HPDE6-E6E7 (cell line): ENCODE results near the gene HDC.

Experiments
- DNase-seq: peaks from one replicate; pipeline ENCODE4 v3.0.0; 2011; ENCODE audit warnings: missing footprints; ENCODE audit errors: extremely low spot score

HDC gene, protein sequence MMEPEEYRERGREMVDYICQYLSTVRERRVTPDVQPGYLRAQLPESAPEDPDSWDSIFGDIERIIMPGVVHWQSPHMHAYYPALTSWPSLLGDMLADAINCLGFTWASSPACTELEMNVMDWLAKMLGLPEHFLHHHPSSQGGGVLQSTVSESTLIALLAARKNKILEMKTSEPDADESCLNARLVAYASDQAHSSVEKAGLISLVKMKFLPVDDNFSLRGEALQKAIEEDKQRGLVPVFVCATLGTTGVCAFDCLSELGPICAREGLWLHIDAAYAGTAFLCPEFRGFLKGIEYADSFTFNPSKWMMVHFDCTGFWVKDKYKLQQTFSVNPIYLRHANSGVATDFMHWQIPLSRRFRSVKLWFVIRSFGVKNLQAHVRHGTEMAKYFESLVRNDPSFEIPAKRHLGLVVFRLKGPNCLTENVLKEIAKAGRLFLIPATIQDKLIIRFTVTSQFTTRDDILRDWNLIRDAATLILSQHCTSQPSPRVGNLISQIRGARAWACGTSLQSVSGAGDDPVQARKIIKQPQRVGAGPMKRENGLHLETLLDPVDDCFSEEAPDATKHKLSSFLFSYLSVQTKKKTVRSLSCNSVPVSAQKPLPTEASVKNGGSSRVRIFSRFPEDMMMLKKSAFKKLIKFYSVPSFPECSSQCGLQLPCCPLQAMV

DNA sequence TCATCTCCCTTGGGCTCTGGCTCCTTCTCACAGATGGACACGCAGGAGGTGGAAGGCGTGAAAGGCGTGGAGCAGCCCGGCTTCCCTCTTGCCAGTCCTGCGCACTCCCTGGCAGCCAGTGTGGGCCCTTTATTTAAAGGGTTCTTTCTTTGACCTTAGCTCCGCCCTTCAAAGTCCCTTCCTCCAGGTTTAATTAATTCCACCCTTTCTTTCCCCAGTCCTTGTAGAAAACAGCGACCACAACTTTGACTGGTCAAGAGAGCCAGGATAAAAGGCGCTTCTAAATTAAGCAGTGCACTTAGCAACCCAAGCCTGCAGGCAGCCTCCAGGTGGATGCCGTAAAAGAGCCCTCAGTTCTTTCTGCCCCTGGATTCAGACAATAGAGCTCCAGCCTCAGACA, at the start of gene HDC:
TSS of gene HDC (minus strand) at position 107 of the 400 bp plus-strand sequence. CDS start at position 4, 103 bp downstream.
- DNase-seq, result no peak

DNA sequence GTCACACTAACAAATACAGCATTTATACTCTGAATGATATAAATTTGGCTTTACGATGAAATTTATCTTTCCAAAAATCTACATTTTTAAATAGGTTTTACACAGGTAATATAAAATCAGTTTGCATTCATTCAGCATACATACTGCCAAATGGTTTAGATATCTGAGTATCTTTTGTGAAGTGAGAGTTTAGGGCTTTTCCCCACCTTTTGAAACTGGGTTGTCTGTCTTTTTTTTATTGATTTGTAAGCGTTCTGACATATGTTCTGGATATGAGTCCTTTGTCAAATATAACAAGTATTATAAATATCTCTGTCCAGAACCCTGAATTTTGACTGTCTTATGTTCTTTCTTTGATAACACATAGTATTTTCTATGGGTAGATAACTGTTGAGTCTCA, 47.1 kb upstream of the HDC start:
- DNase-seq, result no peak

DNA sequence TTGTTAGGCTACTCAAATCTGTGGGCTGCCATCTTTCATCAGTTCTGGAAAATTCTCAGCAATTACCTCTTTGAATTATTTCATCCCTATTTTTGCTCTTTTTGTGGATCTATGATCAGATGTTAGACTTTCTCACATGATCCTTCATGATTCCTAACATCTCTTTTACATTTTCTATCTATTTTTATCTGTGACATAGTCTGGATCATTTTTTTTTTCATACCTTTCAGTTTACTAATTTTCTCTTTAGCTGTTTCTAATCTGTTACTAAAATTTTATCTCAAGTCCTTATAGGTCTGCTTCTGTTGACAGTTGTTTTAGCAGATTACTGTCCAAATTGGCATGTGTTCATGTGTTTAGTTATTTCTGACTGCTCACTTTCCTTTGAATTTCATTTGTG, 42.3 kb upstream of the HDC start:
- no peak for DNase-seq

DNA sequence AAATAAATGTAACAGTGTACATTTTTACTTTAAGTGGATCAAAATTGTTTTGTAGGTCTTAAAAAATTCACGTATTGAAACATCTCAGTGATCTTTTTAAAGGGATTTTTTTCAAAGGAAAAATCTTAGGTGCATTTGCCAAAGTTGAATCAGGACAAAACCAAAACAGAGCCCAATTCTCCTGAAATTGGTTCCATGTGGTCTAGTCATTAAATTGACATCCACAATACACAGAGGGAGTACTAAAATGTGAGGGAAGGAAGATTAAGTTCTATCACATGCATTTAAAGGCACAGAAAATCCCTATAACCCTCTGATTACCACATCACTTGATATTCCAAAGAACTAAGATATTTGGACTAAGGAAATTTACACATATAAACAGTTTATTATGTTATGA, 39.3 kb upstream of the HDC start:
- no peak for DNase-seq

DNA sequence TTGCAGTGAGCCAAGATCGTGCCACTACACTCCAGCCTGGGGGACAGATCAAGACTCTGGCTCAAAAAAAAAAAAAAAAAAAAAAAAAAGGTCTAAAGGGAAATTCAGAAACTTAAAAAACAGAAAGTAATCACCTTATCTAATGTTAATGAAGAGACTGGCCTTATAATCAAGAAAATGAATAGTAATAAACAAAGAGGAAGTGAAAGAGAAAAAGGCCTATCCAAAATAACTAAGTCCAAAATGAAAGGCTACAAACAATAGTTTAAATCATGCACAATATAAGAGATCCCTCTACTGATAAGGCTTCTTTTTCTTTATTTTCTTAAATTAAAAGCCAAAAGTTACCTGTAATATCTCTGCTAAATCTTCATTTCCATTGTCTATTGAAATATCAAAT, 37.1 kb upstream of the HDC start:
- DNase-seq, result no peak

DNA sequence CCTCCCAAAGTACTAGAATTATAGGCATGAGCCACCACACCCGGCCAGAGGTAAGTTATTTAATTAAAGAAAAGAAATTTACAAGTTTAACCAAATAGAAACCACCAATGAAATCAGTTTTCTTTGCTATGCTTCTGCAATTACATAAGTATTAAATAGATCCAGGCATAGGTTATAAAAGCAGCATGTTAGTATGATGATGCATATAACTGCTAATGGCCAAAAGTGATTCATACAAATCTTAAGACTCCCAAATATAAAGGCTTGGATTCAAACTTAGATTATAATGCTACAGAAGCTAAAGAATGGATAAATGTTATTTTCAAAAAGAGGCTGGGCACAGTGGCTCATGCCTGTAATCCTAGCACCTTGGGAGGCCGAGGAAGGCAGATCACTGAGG, 32.8 kb upstream of the HDC start:
- DNase-seq, result no peak

DNA sequence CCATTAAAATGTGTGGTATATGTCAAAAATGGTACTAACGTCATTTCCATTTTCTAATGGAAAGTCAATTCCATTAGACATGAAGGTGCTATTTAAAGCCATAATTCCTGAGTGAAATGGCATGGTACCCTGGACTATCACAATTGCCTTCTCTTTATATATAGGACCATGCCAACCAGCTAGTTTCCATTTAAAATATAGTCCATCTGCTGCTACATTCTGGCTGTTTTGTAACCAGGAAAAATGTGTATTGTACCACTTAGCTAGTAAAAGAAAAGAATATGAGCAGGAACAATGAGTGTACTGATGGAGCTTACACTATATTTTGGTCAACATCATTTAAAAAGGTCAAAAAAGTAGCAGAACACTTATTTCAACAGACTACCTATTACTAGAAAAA, 30.4 kb upstream of the HDC start:
- no peak for DNase-seq

DNA sequence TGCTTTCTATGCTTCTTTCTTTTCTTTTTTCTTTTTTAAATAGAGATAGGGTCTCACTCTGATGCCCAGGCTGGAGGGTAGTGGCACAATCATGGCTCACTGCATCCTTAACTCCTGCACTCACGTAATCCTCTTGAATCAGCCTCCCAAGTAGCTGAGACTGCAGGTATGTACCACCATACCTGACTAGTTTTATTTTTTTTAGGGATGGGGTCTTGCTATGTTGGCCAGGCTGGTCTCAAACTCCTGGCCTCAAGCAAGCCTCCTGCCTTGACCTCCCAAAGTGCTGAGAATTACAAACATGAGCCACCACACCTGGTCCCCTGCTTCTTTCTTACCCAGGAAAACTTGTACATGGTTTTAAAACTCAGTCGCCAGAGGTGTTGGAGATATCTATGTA, 24.2 kb upstream of the HDC start:
- no peak for DNase-seq

DNA sequence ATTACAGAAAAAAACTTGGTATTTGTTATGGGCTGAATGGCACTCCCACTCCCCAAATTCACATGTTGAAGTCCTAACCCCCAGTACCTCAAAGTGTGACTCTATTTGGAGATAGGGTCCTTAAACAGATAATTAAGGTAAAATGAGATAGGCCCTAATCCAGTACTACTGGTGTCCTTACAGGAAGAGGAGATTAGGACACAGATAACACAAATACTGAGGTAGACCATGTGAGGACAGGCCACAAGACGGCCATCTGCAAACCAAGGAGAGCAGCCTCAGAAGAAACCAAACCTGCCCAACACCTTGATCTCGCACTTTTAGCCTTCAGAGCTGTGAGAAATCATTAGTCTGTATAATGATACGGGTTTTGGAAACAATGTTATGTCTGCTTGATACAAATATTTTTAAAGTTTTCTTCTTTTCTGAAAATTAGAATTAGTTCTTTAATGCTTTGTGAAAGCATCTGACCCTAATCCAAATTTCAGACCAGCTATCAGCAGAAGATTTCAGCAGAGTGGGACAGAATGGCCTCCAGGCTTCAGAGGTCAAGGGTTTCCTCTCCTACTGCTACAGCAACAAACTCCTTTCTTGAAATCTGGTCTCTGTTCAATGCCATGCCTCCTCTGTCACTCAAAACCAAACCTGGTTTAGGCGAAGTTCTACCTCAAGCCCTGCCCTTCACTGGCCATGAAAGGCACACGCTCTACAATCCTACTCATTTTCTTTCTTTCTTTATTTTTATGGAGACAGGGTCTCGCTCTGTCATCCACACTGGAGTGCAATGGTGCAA, 22.0 kb upstream of the HDC start:
- DNase-seq, result no peak

DNA sequence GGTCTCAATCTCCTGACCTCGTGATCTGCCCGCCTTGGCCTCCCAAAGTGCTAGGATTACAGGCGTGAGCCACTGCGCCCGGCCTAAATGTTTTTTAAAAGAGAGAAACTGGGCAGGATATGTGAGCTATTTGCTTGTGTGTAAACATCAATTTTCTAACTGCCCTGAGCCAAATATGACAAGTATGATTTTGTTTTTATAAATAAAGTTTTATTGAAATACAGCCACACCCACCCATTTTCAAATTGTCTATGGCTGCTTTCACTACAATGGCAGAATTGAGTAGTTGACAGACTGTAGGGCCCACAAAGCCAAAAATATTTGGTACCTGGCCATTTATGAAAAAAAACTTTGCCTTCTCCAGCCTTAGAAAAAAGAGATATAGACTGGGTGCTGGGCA, 15.9 kb upstream of the HDC start:
- DNase-seq, result no peak

DNA sequence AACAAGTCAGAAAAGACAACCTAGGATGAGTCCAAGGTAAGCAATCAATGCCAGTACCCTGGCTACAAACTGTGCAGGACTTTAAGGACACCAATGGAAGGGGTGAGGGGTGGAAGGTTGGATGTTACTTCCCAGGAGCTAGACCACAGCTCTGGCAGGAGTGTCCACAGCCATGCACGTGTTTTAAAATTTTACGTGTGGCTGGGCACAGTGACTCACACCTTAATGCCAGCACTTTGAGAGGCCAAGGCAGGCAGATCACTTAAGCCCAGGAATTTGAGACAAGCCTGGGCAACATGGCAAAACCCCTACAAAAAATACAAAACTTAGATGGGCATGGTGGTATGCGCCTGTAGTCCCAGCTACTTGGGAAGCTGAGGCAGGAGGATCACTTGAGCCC, 14.7 kb upstream of the HDC start:
- no peak for DNase-seq

DNA sequence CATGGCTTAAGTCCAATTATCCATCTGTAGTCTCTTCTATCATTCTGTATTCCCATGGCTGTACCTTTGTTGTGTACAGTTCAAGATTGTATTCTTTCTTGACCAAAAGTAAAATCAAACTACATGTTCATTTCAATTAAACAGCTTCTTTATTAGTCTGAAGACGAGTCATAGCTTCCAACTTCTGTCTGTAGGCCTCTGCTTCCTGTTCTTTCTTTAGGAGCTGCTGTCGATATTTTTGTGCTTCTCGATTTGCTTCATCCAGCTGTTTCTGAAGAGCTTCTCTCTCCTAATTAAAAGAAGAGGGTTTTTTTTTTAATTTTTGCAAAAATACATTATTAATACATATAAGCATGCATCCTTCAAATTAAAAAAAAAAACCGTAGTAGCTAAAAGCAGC, 13.0 kb upstream of the HDC start:
- no peak for DNase-seq

DNA sequence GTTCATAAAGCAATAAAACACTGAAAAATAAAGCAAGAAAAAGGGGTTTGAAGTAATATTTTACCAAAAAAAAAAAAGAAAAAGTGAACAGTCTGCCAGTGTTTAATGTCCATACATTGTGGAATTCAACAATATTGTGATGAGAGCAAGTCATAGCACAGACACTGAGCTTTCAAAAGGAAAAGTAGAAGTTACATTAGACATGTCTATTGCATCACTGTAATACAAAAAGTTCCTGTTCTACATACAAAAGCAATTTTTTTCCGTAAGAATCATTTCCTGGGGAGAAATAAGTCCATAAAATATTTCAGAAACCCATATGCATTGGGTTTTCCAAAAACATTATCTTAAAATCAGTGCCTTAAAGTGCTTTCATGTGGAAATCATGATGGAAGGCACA, 11.8 kb upstream of the HDC start:
- no peak for DNase-seq

DNA sequence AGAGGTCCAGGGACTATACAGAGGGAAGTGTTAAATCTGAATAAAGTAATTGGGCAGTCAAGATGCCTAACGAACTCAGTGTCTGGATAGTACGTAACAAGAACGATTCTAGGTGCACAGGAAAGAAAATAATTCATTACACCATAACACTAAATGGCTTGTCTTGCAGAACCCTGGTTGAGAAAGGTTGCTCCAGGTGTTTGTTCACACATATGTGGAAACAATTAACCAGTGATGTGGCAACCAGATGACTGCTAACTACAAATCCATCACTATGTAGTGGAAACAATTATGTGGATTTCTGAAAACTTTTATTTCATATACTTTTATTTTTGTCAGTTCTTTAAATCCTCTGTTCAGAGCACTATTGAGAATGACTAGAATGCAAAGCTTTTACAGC, 10.4 kb upstream of the HDC start:
- DNase-seq, result no peak

DNA sequence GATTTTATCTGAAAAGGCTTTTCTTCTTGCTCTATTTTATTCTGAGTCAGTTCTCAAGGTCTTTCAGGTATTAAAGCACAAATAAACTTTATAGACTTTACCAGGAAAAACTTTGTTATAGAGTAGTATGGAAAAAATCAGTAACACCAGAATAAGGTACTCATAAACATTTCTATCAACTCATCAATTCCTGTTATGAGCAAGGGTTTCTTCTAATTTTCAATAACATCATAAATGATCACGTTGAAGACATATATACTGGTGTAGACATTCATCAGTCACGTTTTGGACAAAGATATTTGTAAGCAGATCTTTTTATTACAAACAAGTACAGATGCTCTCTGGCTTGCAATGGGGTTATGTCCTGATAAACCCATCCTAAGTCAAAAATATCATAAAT, 9.6 kb upstream of the HDC start:
- no peak for DNase-seq

DNA sequence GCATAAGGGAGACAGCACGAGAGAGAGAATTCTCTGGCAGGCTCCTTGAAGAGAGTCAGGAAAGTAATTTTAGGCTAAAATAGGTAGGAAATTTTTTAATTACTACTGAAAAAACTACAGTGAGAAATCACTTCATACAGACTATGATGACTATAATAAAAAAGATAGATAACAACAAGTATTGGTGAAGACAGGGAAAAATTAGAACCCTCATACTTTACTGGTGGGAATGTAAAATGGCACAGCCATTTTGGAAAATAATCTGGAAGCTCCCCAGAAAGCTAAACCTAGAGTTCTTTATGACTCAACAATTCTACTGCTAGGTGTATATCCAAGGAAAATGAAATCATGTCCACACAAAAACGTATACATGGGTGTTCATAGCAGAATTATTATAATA, 2.1 kb upstream of the HDC start:
- DNase-seq, result no peak

DNA sequence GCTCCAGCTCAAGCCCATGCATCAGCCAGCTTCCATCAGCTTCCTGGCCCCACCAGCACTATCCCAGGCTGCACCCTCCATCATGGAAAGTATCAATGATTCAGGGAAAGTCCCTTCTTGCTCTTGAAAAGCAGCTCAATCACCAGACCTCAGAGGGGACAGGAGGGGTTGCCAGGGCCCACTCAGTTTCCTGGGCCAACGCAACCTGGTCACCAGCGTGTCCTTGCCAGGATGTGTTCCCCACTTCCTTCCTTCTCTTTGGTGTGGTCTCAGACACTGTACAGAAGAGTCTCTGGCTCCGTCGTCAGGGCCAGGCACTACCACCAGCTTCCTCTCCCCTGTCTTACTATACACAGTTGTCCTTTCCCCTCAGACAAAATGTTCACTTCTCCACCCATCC, 3.0 kb downstream of the HDC start:
- DNase-seq, result no peak

DNA sequence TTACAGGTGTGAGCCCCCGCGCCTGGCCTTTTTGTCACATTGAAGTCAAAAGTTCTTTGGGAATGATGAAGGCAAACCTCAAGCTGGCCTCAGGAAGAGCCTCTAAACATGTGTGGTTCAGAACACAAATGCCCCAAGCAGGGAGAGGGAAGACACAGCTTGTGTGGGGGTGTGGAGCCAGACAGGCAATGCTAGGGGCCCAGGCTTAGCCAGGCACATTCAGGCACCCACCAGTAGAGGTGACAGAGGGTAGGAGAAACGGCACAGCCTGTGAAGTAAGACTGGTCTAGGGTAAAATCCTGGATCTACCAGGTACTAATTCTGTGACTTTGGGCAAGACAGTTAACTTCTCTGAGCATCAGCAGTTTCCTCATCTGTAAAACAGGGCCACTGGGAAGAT, 3.5 kb downstream of the HDC start:
- no peak for DNase-seq

DNA sequence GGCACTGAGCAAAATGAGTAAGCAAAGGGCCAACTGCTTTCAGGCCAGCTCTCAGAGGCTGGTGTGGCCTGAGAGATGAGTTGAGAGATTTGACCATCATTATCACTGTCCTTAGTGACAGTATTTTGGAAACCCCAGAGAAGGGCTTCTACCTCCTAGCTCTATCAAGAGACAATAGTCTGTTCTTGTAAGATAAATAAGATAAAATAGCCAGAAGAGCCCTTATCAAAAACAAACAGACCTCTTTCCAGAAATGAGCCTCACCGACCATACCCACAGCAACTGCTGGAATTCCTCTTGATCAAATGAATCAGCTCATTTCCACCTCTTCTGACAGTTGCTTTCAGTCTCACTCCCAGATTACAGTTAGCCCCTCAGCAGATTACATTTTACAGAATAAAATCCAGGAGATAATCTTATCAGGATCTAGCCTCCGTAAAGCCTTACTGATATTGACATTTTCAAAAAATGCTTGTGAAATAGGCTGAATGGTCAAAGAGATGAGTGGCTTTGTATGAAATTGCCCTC, 4.5 kb downstream of the HDC start:
- no peak for DNase-seq

DNA sequence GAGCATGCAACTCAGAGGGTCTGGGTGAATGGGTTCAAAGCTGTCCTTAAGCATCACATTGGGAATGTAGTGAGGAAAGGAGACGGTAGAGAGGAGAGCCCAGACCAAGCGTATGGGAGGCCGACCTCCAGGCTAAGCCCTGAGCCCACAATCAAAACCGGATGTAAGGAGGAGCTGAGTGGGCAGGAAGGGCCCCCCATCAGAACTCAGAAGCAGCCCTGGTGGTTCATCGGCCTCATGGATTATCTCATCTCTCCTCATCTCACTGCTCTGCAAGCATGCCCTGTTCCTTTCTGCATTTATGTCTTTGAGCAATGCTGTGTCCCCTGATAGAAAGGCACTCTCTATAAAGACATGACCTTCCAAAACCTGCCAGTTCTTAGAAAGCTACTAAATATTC, 6.2 kb downstream of the HDC start:
- no peak for DNase-seq

DNA sequence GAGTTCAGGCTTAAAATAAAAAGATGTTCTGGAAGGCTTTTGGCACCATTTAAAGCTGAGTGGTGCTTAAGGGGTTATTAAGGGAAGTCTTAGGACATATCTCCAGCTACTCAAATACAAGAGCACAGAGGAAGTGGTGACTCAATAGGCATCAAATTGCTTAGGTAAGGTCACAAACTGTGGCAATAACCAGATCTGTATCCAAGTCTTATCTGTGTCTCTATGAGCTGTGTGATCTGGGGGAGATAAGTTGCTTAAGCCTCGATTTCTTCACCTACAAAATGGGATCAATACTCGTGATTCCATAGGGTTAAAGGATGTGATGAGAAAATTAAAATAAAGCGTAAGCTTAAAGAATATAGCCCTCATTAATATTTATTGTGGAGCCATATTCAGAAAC, 7.6 kb downstream of the HDC start:
- DNase-seq, result peak; percentile 37

DNA sequence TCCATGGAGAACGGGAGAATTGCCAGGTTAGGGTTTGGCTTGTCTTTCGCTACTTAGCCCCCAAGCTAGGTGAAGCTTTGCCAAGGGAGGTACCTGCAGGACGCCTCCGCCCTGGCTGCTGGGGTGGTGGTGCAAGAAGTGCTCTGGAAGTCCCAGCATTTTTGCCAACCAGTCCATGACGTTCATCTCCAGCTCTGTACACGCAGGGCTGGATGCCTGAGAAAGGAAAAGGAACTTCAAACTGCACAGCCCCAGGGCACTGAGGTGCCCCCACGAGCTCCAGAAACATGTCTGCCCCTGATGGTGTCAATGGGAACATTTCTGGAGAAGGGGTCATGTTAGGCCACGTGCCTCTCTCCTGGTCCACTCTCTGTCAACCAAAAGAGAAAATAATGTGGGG, 8.2 kb downstream of the HDC start:
- DNase-seq, result no peak
